HCT116 (cell line): Measurements from ENCODE around the gene MAML3. TPM values are rescaled to one million over a fixed set of nuclear protein-coding genes. Genes with fewer than 3 reads are reported as not detected.

ENCODE experiments used
- ATAC-seq: fragments of 200-7000 bp; cut with Tn5 transposase; 2 replicates; pipeline ENCODE4 v1.9.1; 2020; ENCODE audit warnings: mild to moderate bottlenecking, moderate library complexity
- BruUV-seq: library from RNA; stranded (reverse); fragments of 400-500 nt; replicated peaks from 2 replicates; lab custom pipeline; 2021; lab: Mats Ljungman, UMichigan
- CTCF ChIA-PET: fragments of 300-600 bp; sonication (Branson Sonifier 250); formaldehyde crosslinking; loops from one replicate; lab custom pipeline; 2021; ENCODE audit warnings: antibody characterized with exemption; lab: Charles Lee
- POLR2A ChIA-PET: fragments of 300-600, 350-600 bp; sonication (Branson Sonifier 250); formaldehyde crosslinking; loops from one replicate; lab custom pipeline; 2021; ENCODE audit warnings: antibody characterized with exemption; lab: Charles Lee
- RAD21 ChIA-PET, 2 experiments: fragments of 300-600 bp; sonication (Branson Sonifier 250); formaldehyde crosslinking; loops; one replicate each; lab custom pipeline; 2023; ENCODE audit warnings: low total read pairs in 2 of 2; ENCODE audit not compliant: uncharacterized antibody in 2 of 2, unreplicated experiment in 2 of 2, low non-redundant PET in 1 of 2; lab: Charles Lee
- DNase-seq: peaks from one replicate; pipeline ENCODE4 v3.0.0-alpha.2; 2010; ENCODE audit warnings: low read depth, low spot score
- H2AFZ ChIP-seq: fragments of 200-600 bp; shearing (Covaris generic), sonication (generic); 2 replicates; pipeline ENCODE4 v1.6.1; 2017; ENCODE audit warnings: low read depth, mixed run types, mixed read lengths, antibody characterized with exemption, low read length; ENCODE audit not compliant: poor library complexity, severe bottlenecking
- H3K27ac ChIP-seq: 2 replicates; pipeline ENCODE4 v1.5.1; 2012; ENCODE audit warnings: low read depth, low read length
- H3K27me3 ChIP-seq: fragments of 200-600 bp; sonication (generic); 2 replicates; pipeline ENCODE4 v1.6.1; 2016; ENCODE audit warnings: mixed run types, low read length, mixed read lengths; ENCODE audit not compliant: insufficient read depth
- H3K36me3 ChIP-seq, 2 experiments: fragments of 200-500 bp in 1 of 2; fragments of 200-600 bp in 1 of 2; sonication (Bioruptor generic) in 1 of 2; sonication (generic) in 1 of 2; 2 replicates each; pipeline versions ENCODE4 v1.5.1 to v1.6.1; 2014 to 2016; ENCODE audit warnings: low read length in 2 of 2, inconsistent platforms in 1 of 2, mixed read lengths in 1 of 2, mixed run types in 1 of 2; ENCODE audit not compliant: insufficient read depth in 2 of 2, control insufficient read depth in 1 of 2
- H3K4me1 ChIP-seq, 2 experiments: fragments of 200-600 bp in 1 of 2; sonication (generic) in 1 of 2; 2 replicates each; pipeline versions ENCODE4 v1.5.1 to v1.6.1; 2012 to 2017; ENCODE audit warnings: low read length in 2 of 2, inconsistent platforms in 1 of 2, mild to moderate bottlenecking in 1 of 2, mixed read lengths in 1 of 2, mixed run types in 1 of 2, moderate library complexity in 1 of 2; ENCODE audit not compliant: insufficient read depth in 2 of 2, control insufficient read depth in 1 of 2
- H3K4me2 ChIP-seq: fragments of 200-600 bp; sonication (generic); 2 replicates; pipeline ENCODE4 v1.6.1; 2017; ENCODE audit warnings: mixed run types, low read length, mixed read lengths
- H3K4me3 ChIP-seq, 2 experiments: fragments of 200-600 bp in 1 of 2; sonication (generic) in 1 of 2; replicated peaks in 1 of 2; 2 replicates each; pipeline ENCODE4 v1.5.1; 2011 to 2016; ENCODE audit warnings: low read length in 2 of 2, control low read depth in 1 of 2, low read depth in 1 of 2, mild to moderate bottlenecking in 1 of 2, mixed read lengths in 1 of 2, mixed run types in 1 of 2
- H3K79me2 ChIP-seq: fragments of 200-600 bp; sonication (generic); 2 replicates; pipeline ENCODE4 v1.6.1; 2017; ENCODE audit warnings: mild to moderate bottlenecking, mixed run types, low read length, moderate library complexity, mixed read lengths; ENCODE audit not compliant: insufficient read depth
- H3K9ac ChIP-seq: fragments of 200-600 bp; sonication (generic); 2 replicates; pipeline ENCODE4 v1.6.1; 2016; ENCODE audit warnings: low read length, mixed read lengths
- H3K9me2 ChIP-seq: fragments of 200-600 bp; sonication (generic), shearing (Covaris generic); 2 replicates; pipeline ENCODE4 v1.6.1; 2017; ENCODE audit warnings: mixed run types, mild to moderate bottlenecking, moderate library complexity; ENCODE audit not compliant: insufficient read depth
- H3K9me3 ChIP-seq, 2 experiments: fragments of 200-500 bp in 1 of 2; fragments of 200-600 bp in 1 of 2; sonication (Bioruptor generic) in 1 of 2; sonication (generic) in 1 of 2; 2 replicates each; pipeline ENCODE4 v1.6.1; 2014 to 2017; ENCODE audit warnings: low read length in 2 of 2, mixed read lengths in 2 of 2, inconsistent platforms in 1 of 2, low read depth in 1 of 2, mild to moderate bottlenecking in 1 of 2, mixed run types in 1 of 2, moderate library complexity in 1 of 2; ENCODE audit not compliant: control insufficient read depth in 1 of 2, insufficient read depth in 1 of 2
- H4K20me1 ChIP-seq: fragments of 200-600 bp; sonication (generic), shearing (Covaris generic); 2 replicates; pipeline ENCODE4 v1.6.1; 2017; ENCODE audit warnings: mixed run types, mild to moderate bottlenecking, moderate library complexity; ENCODE audit not compliant: insufficient read depth
- CBX3 ChIP-seq: IDR thresholded peaks from 2 replicates; pipeline ENCODE4 v1.6.1; 2012; ENCODE audit warnings: low read depth
- EGR1 ChIP-seq: IDR thresholded peaks from 2 replicates; pipeline ENCODE4 v1.6.1; 2012; ENCODE audit warnings: low read depth
- EZH2phosphoT487 ChIP-seq: fragments of 200-600 bp; IDR thresholded peaks from 2 replicates; pipeline ENCODE4 v1.6.1; 2018; ENCODE audit warnings: antibody characterized with exemption, borderline replicate concordance
- FOSL1 ChIP-seq: IDR thresholded peaks from 2 replicates; pipeline ENCODE4 v1.6.1; 2012; ENCODE audit warnings: low read depth
- JUND ChIP-seq: IDR thresholded peaks from 2 replicates; pipeline ENCODE4 v1.6.1; 2012
- POLR2A ChIP-seq: IDR thresholded peaks from 2 replicates; pipeline ENCODE4 v1.7.0; 2011; ENCODE audit warnings: borderline replicate concordance; ENCODE audit not compliant: insufficient read depth, insufficient read length; ENCODE audit errors: extremely low read depth
- POLR2AphosphoS5 ChIP-seq: IDR thresholded peaks from 2 replicates; pipeline ENCODE4 v1.6.1; 2011; ENCODE audit warnings: mild to moderate bottlenecking, low read depth, low read length, moderate library complexity
- RAD21 ChIP-seq: IDR thresholded peaks from 2 replicates; pipeline ENCODE4 v1.6.1; 2012; ENCODE audit warnings: low read depth, mild to moderate bottlenecking
- REST ChIP-seq: IDR thresholded peaks from 2 replicates; pipeline ENCODE4 v1.6.1; 2012; ENCODE audit warnings: low read depth
- TCF7L2 ChIP-seq: IDR thresholded peaks from 2 replicates; pipeline ENCODE4 v1.7.0; 2011; ENCODE audit warnings: borderline replicate concordance, inconsistent platforms; ENCODE audit not compliant: insufficient read depth, insufficient read length; ENCODE audit errors: extremely low read depth
- YY1 ChIP-seq: IDR thresholded peaks from 2 replicates; pipeline ENCODE4 v1.6.1; 2011; ENCODE audit warnings: low read length, low read depth, moderate library complexity, mild to moderate bottlenecking; ENCODE audit not compliant: insufficient replicate concordance; ENCODE audit errors: extremely low read depth
- ZFX ChIP-seq: fragments of 450-650 bp; IDR thresholded peaks from 2 replicates; pipeline ENCODE4 v1.6.1; 2017
- ZNF274 ChIP-seq: fragments of 200-500 bp; sonication (Bioruptor generic); IDR thresholded peaks from 2 replicates; pipeline ENCODE4 v1.6.1; 2014; ENCODE audit warnings: mild to moderate bottlenecking, low read depth, low read length, inconsistent platforms
- intact Hi-C: fragments of 100-400 bp; cut with micrococcal nuclease; formaldehyde crosslinking; loops from 2 replicates; pipeline ENCODE4 v1.10.0; 2022
- total RNA-seq: library from RNA; stranded (reverse); gene quantifications from one replicate; pipeline ENCODE4 v1.2.1, GENCODE V29; 2021; ENCODE audit not compliant: unreplicated experiment
- TF ChIP-seq, protein P1 (sequence below): IDR thresholded peaks from 2 replicates; pipeline ENCODE4 v1.6.1; 2012
- TF ChIP-seq, protein P2 (sequence below): IDR thresholded peaks from 2 replicates; pipeline ENCODE4 v1.6.1; 2011; ENCODE audit warnings: mild to moderate bottlenecking, low read length, moderate library complexity; ENCODE audit not compliant: insufficient replicate concordance; ENCODE audit errors: extremely low read depth

The MAML3 gene
- total RNA-seq, 1 experiment from 2014 or later: 3.1 TPM

- Histone ChIP-seq H3K9ac (no peak overlapping the region), H3K27me3 (no peaks in the 10 kb centered on the region), H3K4me3 (no peak overlapping the region), H3K9me2 (no peaks in the 10 kb centered on the region), H3K36me3 (no peaks in the 10 kb centered on the region), H3K27ac (no peak overlapping the region), H3K4me2 (no peak overlapping the region), H3K79me2 (no peaks in the 10 kb centered on the region), H3K4me1 (peaks cover 13 to 19% of the 10 kb centered on the region in 2 experiments; a peak in 3 of 4 replicates), H3K9me3 (no peaks in the 10 kb centered on the region), H4K20me1 (no peaks in the 10 kb centered on the region), H2AFZ (no peak overlapping the region)
- DNase-seq (no peak), ATAC-seq (no peak)
- ChIA-PET CTCF (no interaction called here), RAD21 (no interaction called here), POLR2A (no interaction called here)
- no peak for TF ChIP-seq YY1
- TF ChIP-seq ZNF274: no peak
- no peak for TF ChIP-seq REST
- TF ChIP-seq TCF7L2: no peak
- TF ChIP-seq FOSL1: no peak
- TF ChIP-seq, protein P1, sequence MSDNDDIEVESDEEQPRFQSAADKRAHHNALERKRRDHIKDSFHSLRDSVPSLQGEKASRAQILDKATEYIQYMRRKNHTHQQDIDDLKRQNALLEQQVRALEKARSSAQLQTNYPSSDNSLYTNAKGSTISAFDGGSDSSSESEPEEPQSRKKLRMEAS: no peak
- no peak for TF ChIP-seq CBX3
- TF ChIP-seq POLR2AphosphoS5: no peak
- TF ChIP-seq EGR1: no peak
- TF ChIP-seq JUND: no peak
- TF ChIP-seq ZFX: no peak
- TF ChIP-seq RAD21: no peak
- TF ChIP-seq, protein P2, sequence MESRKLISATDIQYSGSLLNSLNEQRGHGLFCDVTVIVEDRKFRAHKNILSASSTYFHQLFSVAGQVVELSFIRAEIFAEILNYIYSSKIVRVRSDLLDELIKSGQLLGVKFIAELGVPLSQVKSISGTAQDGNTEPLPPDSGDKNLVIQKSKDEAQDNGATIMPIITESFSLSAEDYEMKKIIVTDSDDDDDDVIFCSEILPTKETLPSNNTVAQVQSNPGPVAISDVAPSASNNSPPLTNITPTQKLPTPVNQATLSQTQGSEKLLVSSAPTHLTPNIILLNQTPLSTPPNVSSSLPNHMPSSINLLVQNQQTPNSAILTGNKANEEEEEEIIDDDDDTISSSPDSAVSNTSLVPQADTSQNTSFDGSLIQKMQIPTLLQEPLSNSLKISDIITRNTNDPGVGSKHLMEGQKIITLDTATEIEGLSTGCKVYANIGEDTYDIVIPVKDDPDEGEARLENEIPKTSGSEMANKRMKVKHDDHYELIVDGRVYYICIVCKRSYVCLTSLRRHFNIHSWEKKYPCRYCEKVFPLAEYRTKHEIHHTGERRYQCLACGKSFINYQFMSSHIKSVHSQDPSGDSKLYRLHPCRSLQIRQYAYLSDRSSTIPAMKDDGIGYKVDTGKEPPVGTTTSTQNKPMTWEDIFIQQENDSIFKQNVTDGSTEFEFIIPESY: no peak
- no peak for TF ChIP-seq POLR2A
- no peak for TF ChIP-seq EZH2phosphoT487
- BruUV-seq: no TSS peak
- intact Hi-C loops: no loop called here
These were observed 73.1 kb downstream of the MAML3 start for GRCh38 chr4:140080883-140081282.
